T-helper 17 cell (primary cell): Measurements from ENCODE around the gene GRM8. TPM values are rescaled to one million over a fixed set of nuclear protein-coding genes. Genes with fewer than 3 reads are reported as not detected.

Experiments
- ATAC-seq: fragments of 150-1000 bp; cut with Tn5 transposase; 2 replicates; pipeline ENCODE4 v1.10.0; 2021; ENCODE audit warnings: mild to moderate bottlenecking, moderate library complexity
- DNase-seq, 3 donors: peaks; one replicate each; pipeline versions ENCODE4 v3.0.0 to v3.0.0-alpha.2; 2020 to 2021
- H3K9me3 ChIP-seq: one replicate; pipeline ENCODE4 v1.7.0; 2013; ENCODE audit warnings: low read length, mild to moderate bottlenecking; ENCODE audit not compliant: control insufficient read depth, poor library complexity, severe bottlenecking
- H3K27ac Mint-ChIP-seq: one replicate; pipeline ENCODE4 v1.8.0; 2022; ENCODE audit warnings: mild to moderate bottlenecking, moderate library complexity, mixed read lengths
- H3K27me3 Mint-ChIP-seq: one replicate; pipeline ENCODE4 v1.8.0; 2022; ENCODE audit warnings: mixed read lengths
- H3K36me3 Mint-ChIP-seq: one replicate; pipeline ENCODE4 v1.8.0; 2022; ENCODE audit warnings: low read depth, mixed read lengths
- H3K4me1 Mint-ChIP-seq: one replicate; pipeline ENCODE4 v1.8.0; 2022; ENCODE audit warnings: mild to moderate bottlenecking, mixed read lengths
- H3K4me3 Mint-ChIP-seq: one replicate; pipeline ENCODE4 v1.8.0; 2022; ENCODE audit warnings: mild to moderate bottlenecking, moderate library complexity, mixed read lengths
- total RNA-seq, 4 donors: library from RNA in 2 of 4; stranded (reverse) in 2 of 4; gene quantifications; one replicate each; pipeline ENCODE4 v1.2.3 and lab custom pipeline; 2022 to 2026

Gene GRM8
- total RNA-seq, 2 donors from 2014 or later, result not detected

GRCh38 chr7:126635545-126635944 is 617.2 kb downstream of the GRM8 start:
- Mint-ChIP-seq H3K27me3 (no peaks in the 10 kb centered on the region), H3K4me1 (no peaks in the 10 kb centered on the region), H3K27ac (no peak overlapping the region), H3K36me3 (no peaks in the 10 kb centered on the region), H3K4me3 (no peak overlapping the region)
- DNase-seq, result no peak
- H3K9me3 ChIP-seq, result no peaks in the 10 kb centered on the region
- ATAC-seq, result no peak

- Mint-ChIP-seq H3K27me3 (no peaks in the 10 kb centered on the region), H3K36me3 (no peaks in the 10 kb centered on the region), H3K27ac (no peak overlapping the region), H3K4me1 (no peaks in the 10 kb centered on the region), H3K4me3 (no peak overlapping the region)
- H3K9me3 ChIP-seq, result no peaks in the 10 kb centered on the region
- no peak for ATAC-seq
- DNase-seq, result no peak
These were observed 644.4 kb downstream of the GRM8 start for GRCh38 chr7:126608339-126608776.

DNA sequence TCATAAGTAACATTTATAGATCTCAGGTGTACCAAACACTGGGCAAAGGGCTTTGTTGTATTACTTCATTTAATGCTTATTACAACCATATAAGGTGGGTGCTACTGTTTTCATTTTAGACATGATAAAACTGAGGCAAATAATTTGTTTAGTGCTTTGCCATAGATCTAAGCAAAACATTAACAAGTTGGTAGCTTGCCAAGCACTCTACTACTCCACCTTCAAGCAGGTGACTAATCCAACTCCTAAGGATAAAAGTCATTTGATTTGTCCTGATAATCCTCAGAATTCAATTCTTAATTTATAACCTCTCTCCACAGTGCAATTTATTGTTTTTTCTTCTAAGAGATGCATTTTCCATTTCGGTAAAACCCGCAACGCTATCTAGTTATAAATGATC is 646.4 kb downstream of the GRM8 start:
- DNase-seq (no peak), ATAC-seq (no peak)
- H3K4me1 Mint-ChIP-seq, result no peaks in the 10 kb centered on the region
- H3K27me3 Mint-ChIP-seq, result no peaks in the 10 kb centered on the region
- no peak overlapping the region for H3K27ac Mint-ChIP-seq
- no peaks in the 10 kb centered on the region for H3K9me3 ChIP-seq
- no peaks in the 10 kb centered on the region for H3K36me3 Mint-ChIP-seq
- H3K4me3 Mint-ChIP-seq, result no peak overlapping the region

DNA sequence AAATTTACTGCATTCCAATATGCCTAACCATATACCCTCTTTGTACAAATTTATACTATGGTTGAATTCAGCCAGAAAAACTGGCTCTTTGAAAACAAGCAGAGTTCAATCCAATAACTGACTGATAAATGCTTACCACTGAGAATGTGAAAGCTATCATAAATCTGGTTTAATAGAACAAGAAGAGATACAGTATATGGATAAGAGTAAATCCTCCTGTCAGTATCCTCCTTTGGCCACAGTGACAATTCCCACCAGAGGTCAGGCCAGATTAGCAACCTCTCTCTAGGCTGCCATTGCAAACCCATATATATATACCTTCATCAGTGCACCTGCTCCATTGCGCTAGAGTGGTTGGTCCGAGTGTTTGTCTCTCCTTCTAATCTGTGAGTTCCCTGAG is 647.2 kb downstream of the GRM8 start:
- no peak overlapping the region for H3K27ac Mint-ChIP-seq
- ATAC-seq (no peak), DNase-seq (no peak)
- H3K4me3 Mint-ChIP-seq, result no peak overlapping the region
- H3K36me3 Mint-ChIP-seq, result no peaks in the 10 kb centered on the region
- no peaks in the 10 kb centered on the region for H3K9me3 ChIP-seq
- no peaks in the 10 kb centered on the region for H3K4me1 Mint-ChIP-seq
- H3K27me3 Mint-ChIP-seq, result no peaks in the 10 kb centered on the region

DNA sequence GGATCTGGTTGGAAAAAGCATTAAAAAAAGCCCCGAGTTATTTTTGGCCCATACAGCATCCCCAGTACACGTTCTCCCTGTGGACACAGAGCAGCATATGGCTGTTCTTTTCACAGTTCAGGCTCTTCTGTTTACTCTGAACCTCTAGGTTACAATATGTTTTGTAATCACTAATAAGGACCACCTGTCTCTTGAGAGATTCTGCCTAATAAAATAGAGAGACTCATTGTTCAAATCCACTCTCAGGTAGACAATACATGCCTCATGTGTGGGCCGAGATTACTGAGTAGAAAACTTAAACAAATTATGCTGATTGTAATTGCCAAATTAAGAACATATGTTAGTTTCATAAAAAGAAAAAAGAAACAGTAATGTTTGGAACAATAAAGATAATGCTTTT is 647.7 kb downstream of the GRM8 start:
- no peaks in the 10 kb centered on the region for H3K27me3 Mint-ChIP-seq
- H3K27ac Mint-ChIP-seq, result no peak overlapping the region
- no peaks in the 10 kb centered on the region for H3K4me1 Mint-ChIP-seq
- no peaks in the 10 kb centered on the region for H3K9me3 ChIP-seq
- H3K4me3 Mint-ChIP-seq, result no peak overlapping the region
- H3K36me3 Mint-ChIP-seq, result no peaks in the 10 kb centered on the region
- no peak for DNase-seq
- no peak for ATAC-seq

DNA sequence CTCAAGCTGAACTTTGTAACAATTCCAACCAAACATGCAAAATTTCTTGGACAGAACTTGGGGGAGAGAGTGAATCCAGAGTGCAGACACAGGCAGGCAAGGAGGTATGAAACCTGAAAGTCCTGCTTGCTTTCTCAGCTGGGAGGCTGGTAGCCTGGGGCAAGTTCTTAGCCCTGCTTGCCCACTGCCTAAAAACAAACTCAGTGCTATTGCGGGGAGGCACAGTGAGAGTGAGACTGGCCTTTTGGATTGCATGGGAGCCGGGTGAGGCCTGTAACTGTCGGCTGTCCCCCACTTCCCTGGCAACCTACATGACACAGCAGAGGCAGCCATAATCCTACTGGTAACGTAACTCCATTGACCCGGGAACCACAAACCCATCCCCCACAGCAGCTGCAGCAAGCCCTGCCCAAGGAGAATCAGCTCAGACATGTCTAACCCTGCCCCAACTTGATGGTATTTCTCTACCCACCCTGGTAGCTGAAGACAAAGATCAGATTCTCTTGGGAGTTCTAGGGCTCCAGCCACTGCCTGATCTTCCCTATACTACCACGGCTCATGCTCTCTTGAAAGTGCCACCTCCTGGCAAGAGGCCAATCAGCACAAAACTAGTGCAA is 663.6 kb downstream of the GRM8 start:
- Mint-ChIP-seq H3K27ac (no peak overlapping the region), H3K4me1 (no peaks in the 10 kb centered on the region), H3K27me3 (no peaks in the 10 kb centered on the region), H3K36me3 (no peaks in the 10 kb centered on the region), H3K4me3 (no peak overlapping the region)
- H3K9me3 ChIP-seq, result no peaks in the 10 kb centered on the region
- no peak for DNase-seq
- ATAC-seq, result no peak

- no peaks in the 10 kb centered on the region for H3K27me3 Mint-ChIP-seq
- ATAC-seq, result no peak
- no peaks in the 10 kb centered on the region for H3K36me3 Mint-ChIP-seq
- H3K27ac Mint-ChIP-seq, result no peak overlapping the region
- H3K9me3 ChIP-seq, result no peaks in the 10 kb centered on the region
- no peak for DNase-seq
- no peak overlapping the region for H3K4me3 Mint-ChIP-seq
- H3K4me1 Mint-ChIP-seq, result no peaks in the 10 kb centered on the region
These were observed 674.4 kb downstream of the GRM8 start for GRCh38 chr7:126578338-126578737.

DNA sequence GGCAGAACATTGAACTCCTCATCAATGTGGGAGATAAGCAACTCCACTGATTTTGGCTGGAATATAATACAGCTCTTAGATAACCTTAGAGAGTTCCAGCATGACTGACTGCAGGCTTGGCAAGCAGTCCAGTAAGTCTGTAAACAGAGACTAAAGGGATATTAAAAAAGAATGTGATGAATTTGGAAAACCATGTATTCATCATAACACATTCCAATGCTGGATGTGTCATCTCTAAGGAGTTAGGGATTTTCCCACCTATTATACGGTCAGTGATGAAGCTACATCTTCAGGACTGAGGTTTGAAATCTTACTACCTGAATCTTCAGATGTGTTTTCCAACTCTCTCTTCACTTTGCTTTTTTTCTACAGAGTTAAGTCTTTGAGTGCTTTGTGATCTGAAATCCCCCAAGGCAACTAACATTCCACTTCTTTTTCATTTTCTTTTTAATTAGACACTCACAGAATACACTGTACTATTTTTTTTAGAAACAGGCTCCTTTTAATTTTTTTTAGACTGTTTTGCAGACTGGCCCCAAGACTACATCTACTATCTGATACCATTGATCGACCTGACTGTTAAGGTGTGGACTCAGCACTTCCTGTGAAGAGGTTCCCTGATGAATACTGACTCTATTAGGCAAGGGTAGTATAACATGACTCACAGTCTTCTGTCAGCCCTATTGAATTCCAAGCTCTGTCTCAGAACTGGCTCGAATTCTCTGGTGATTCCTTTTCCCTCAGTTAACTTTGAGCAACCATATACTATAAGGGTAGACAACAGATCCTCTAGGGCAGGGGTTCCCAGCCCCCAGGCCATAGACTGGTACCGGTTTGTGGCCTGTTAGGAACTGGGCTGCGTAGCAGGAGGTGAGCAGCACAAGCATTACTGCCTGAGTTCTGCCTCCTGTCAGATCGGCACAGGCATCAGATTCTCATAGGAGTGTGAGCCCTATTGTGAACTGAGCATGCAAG is 678.2 kb downstream of the GRM8 start:
- no peaks in the 10 kb centered on the region for H3K4me1 Mint-ChIP-seq
- H3K36me3 Mint-ChIP-seq, result no peaks in the 10 kb centered on the region
- no peak overlapping the region for H3K27ac Mint-ChIP-seq
- no peaks in the 10 kb centered on the region for H3K27me3 Mint-ChIP-seq
- DNase-seq (no peak), ATAC-seq (no peak)
- H3K4me3 Mint-ChIP-seq, result no peak overlapping the region
- no peaks in the 10 kb centered on the region for H3K9me3 ChIP-seq

DNA sequence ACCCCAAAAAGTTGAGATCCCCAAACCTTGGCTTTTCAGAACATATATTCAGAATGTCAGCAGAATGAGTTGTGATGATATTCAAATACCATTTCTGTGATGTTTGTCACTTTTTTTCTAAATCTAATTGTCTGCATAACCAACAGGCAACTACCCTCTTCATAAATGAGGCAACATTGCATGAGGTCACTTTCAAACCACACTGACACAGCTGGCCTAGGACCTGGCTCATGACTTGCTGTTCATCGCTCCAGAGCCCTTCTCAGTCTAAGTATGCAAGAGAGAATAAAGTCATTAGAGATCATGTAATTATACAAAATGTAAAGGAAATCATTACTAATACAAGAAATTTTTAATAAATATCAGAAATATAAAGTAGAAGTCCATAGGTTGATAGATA is 681.9 kb downstream of the GRM8 start:
- DNase-seq, result no peak
- H3K27ac Mint-ChIP-seq, result no peak overlapping the region
- no peak for ATAC-seq
- H3K4me3 Mint-ChIP-seq, result no peak overlapping the region
- no peaks in the 10 kb centered on the region for H3K4me1 Mint-ChIP-seq
- H3K27me3 Mint-ChIP-seq, result no peaks in the 10 kb centered on the region
- H3K36me3 Mint-ChIP-seq, result no peaks in the 10 kb centered on the region
- H3K9me3 ChIP-seq, result no peaks in the 10 kb centered on the region

DNA sequence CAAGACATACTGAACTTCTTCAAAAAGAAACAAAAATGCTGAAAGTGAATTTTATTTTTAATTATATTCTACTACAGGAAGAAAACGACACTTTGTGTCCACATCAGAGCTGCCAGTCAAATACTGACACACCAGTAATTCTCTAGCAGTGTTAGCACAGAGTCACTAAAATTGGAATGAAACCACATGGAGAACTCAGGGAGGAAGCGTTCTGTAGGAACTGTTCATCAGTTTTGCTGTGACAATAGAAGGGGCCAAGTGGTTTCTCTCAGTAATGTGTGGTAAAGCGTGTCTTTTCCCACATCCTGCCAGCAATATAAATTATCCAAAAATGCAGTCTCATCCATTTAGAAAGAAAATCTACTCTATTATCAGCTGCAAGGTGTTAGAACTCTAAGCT is 683.3 kb downstream of the GRM8 start:
- Mint-ChIP-seq H3K27ac (no peak overlapping the region), H3K36me3 (no peaks in the 10 kb centered on the region), H3K4me3 (no peak overlapping the region), H3K4me1 (no peaks in the 10 kb centered on the region), H3K27me3 (no peaks in the 10 kb centered on the region)
- H3K9me3 ChIP-seq, result no peaks in the 10 kb centered on the region
- ATAC-seq (no peak), DNase-seq (no peak)

DNA sequence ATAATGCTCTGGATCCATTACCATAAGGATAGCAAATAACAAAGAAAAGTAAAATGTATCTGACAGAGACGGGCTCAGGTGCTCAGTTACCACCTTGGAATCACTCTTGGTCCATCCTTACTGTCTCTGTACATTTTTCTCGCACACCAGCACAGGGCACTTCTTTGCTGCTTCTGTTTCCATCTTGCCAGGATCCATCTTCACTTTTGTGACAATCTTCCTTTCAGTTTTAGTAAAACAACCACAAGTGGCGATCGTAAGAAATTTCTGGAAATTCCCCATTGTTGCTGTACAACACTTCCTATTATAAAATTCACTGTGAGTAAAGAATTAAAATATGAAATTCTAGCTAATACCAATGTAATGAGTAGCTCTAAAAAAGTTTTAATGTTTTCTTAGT is 695.5 kb downstream of the GRM8 start:
- no peaks in the 10 kb centered on the region for H3K36me3 Mint-ChIP-seq
- no peak for ATAC-seq
- H3K27ac Mint-ChIP-seq, result no peak overlapping the region
- no peaks in the 10 kb centered on the region for H3K4me1 Mint-ChIP-seq
- H3K27me3 Mint-ChIP-seq, result no peaks in the 10 kb centered on the region
- no peaks in the 10 kb centered on the region for H3K9me3 ChIP-seq
- DNase-seq, result no peak
- H3K4me3 Mint-ChIP-seq, result no peak overlapping the region

- H3K27me3 Mint-ChIP-seq, result no peaks in the 10 kb centered on the region
- H3K4me1 Mint-ChIP-seq, result no peaks in the 10 kb centered on the region
- H3K4me3 Mint-ChIP-seq, result no peak overlapping the region
- H3K36me3 Mint-ChIP-seq, result no peaks in the 10 kb centered on the region
- no peak overlapping the region for H3K27ac Mint-ChIP-seq
- DNase-seq (no peak), ATAC-seq (no peak)
- no peaks in the 10 kb centered on the region for H3K9me3 ChIP-seq
These were observed 711.3 kb downstream of the GRM8 start for GRCh38 chr7:126541406-126541805.

DNA sequence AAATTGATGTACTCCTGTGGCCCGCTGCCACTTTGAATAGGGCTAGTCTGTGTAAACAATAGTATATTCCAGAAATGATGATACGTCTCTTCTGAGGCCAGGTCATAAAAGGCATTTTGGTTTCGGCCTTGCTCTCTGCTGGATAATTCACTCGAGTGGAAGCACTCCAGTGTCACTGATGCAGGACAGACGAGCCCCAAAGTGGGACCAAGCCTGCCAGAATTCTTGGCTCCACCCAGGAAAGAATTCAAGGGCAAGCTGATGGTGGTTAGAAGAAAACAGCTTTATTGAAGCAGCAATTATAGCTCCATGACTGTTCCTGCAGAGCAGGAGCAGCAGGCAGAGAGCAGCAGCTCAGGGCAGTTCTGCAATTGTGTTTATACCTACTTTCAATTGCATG is 717.6 kb downstream of the GRM8 start:
- no peaks in the 10 kb centered on the region for H3K9me3 ChIP-seq
- no peaks in the 10 kb centered on the region for H3K36me3 Mint-ChIP-seq
- H3K4me1 Mint-ChIP-seq, result no peaks in the 10 kb centered on the region
- H3K27ac Mint-ChIP-seq, result no peak overlapping the region
- no peak for DNase-seq
- no peaks in the 10 kb centered on the region for H3K27me3 Mint-ChIP-seq
- ATAC-seq, result no peak
- no peak overlapping the region for H3K4me3 Mint-ChIP-seq

GRCh38 chr7:126533715-126534114 is 719.0 kb downstream of the GRM8 start:
- Mint-ChIP-seq H3K4me3 (no peak overlapping the region), H3K36me3 (no peaks in the 10 kb centered on the region), H3K27ac (no peak overlapping the region), H3K4me1 (no peaks in the 10 kb centered on the region), H3K27me3 (no peaks in the 10 kb centered on the region)
- DNase-seq (no peak), ATAC-seq (no peak)
- H3K9me3 ChIP-seq, result no peaks in the 10 kb centered on the region
